Mesendoderm (in vitro differentiated cells): ENCODE data around the gene CRYBB1.
A peak's percentile ranks its signal among the peaks of the same experiment; 100 is the strongest.

Source experiments
- DNase-seq: peaks from one replicate; pipeline ENCODE4 v3.0.0; 2013
- H2AK5ac ChIP-seq: 2 replicates; pipeline ENCODE4 v1.6.1; 2013; ENCODE audit warnings: low read length, inconsistent platforms
- H2BK120ac ChIP-seq: 2 replicates; pipeline ENCODE4 v1.6.1; 2013; ENCODE audit warnings: low read depth, mild to moderate bottlenecking, low read length, moderate library complexity, mixed read lengths
- H2BK15ac ChIP-seq: replicated peaks from 2 replicates; pipeline ENCODE4 v1.6.1; 2013; ENCODE audit warnings: low read depth, mild to moderate bottlenecking, moderate library complexity
- H2BK5ac ChIP-seq: 2 replicates; pipeline ENCODE4 v1.6.1; 2013; ENCODE audit warnings: low read length, inconsistent platforms
- H3K18ac ChIP-seq: 2 replicates; pipeline ENCODE4 v1.6.1; 2013; ENCODE audit warnings: mild to moderate bottlenecking, low read length, mixed read lengths
- H3K23ac ChIP-seq: one replicate; pipeline ENCODE4 v1.6.1; 2013; ENCODE audit warnings: low read length
- H3K27ac ChIP-seq: 2 replicates; pipeline ENCODE4 v1.5.1; 2013; ENCODE audit warnings: low read depth, mild to moderate bottlenecking, inconsistent platforms, low read length, moderate library complexity
- H3K27me3 ChIP-seq: 2 replicates; pipeline ENCODE4 v1.6.1; 2013; ENCODE audit warnings: low read length, control low read depth, mild to moderate bottlenecking, inconsistent platforms; ENCODE audit not compliant: insufficient read depth, poor library complexity
- H3K36me3 ChIP-seq: 2 replicates; pipeline ENCODE4 v1.6.1; 2013; ENCODE audit warnings: low read length, inconsistent platforms; ENCODE audit not compliant: control insufficient read depth, insufficient read depth
- H3K4ac ChIP-seq: one replicate; pipeline ENCODE4 v1.6.1; 2013; ENCODE audit warnings: low read depth, mild to moderate bottlenecking, low read length, moderate library complexity
- H3K4me1 ChIP-seq: 2 replicates; pipeline ENCODE4 v1.6.1; 2013; ENCODE audit warnings: low read depth, low read length, inconsistent platforms; ENCODE audit not compliant: control insufficient read depth
- H3K4me2 ChIP-seq: 2 replicates; pipeline ENCODE4 v1.6.1; 2013; ENCODE audit warnings: low read length
- H3K4me3 ChIP-seq: 2 replicates; pipeline ENCODE4 v1.5.1; 2013; ENCODE audit warnings: mild to moderate bottlenecking, low read length
- H3K56ac ChIP-seq: one replicate; pipeline ENCODE4 v1.6.1; 2013; ENCODE audit warnings: low read length
- H3K79me1 ChIP-seq: 2 replicates; pipeline ENCODE4 v1.6.1; 2013; ENCODE audit warnings: low read length, inconsistent platforms
- H3K79me2 ChIP-seq: 2 replicates; pipeline ENCODE4 v1.6.1; 2013; ENCODE audit warnings: mild to moderate bottlenecking, low read length; ENCODE audit not compliant: control insufficient read depth, insufficient read depth
- H3K9ac ChIP-seq: 2 replicates; pipeline ENCODE4 v1.6.1; 2013; ENCODE audit warnings: low read length, inconsistent platforms
- H4K5ac ChIP-seq: one replicate; pipeline ENCODE4 v1.6.1; 2013; ENCODE audit warnings: low read length
- H4K8ac ChIP-seq: one replicate; pipeline ENCODE4 v1.6.1; 2013; ENCODE audit warnings: low read depth, mild to moderate bottlenecking, control low read depth, low read length, moderate library complexity
- WGBS: extraction: QIAGEN DNeasy Blood & Tissue Kit; methylation state at CpG from one replicate; pipeline ENCODE4 v1.1.7; 2013; ENCODE audit warnings: low lambda C conversion rate, missing lambda C conversion rate; ENCODE audit not compliant: insufficient coverage; ENCODE audit errors: extremely low coverage; 5-methylcytosine and 5-hydroxymethylcytosine counted together

CRYBB1 gene

GRCh38 chr22:26570864-26571525, 46.8 kb downstream of the CRYBB1 start:
- Histone ChIP-seq H3K18ac (no peak overlapping the region), H3K79me2 (peaks cover 87% of the 10 kb centered on the region), H2BK120ac (no peak overlapping the region), H3K4ac (no peak overlapping the region), H3K4me1 (peaks cover 18% of the 10 kb centered on the region), H3K4me3 (no peak overlapping the region), H4K8ac (no peak overlapping the region), H3K4me2 (no peak overlapping the region), H2AK5ac (no peak overlapping the region), H3K56ac (no peak overlapping the region), H4K5ac (no peak overlapping the region), H3K9ac (no peak overlapping the region), H2BK5ac (no peak overlapping the region), H3K23ac (peak overlapping the region; percentile 18), H3K79me1 (peaks cover 34% of the 10 kb centered on the region), H3K36me3 (peaks cover 2% of the 10 kb centered on the region), H3K27me3 (no peaks in the 10 kb centered on the region), H2BK15ac (no peak overlapping the region), H3K27ac (no peak overlapping the region)
- no peak for DNase-seq
- no CpG with 5 or more reads among the region's 13 CpGs for WGBS

- Histone ChIP-seq H3K18ac (no peak overlapping the region), H3K23ac (no peak overlapping the region), H2BK120ac (no peak overlapping the region), H3K79me2 (peaks cover 88% of the 10 kb centered on the region), H4K8ac (no peak overlapping the region), H3K4me3 (no peak overlapping the region), H2BK15ac (no peak overlapping the region), H2BK5ac (no peak overlapping the region), H3K56ac (no peak overlapping the region), H3K27me3 (no peaks in the 10 kb centered on the region), H3K9ac (peak overlapping the region; percentile 11), H3K4me1 (peaks cover 17% of the 10 kb centered on the region), H3K4ac (no peak overlapping the region), H3K27ac (no peak overlapping the region), H3K36me3 (peaks cover 2% of the 10 kb centered on the region), H4K5ac (no peak overlapping the region), H3K79me1 (peaks cover 31% of the 10 kb centered on the region), H3K4me2 (no peak overlapping the region), H2AK5ac (no peak overlapping the region)
- WGBS = no CpG with 5 or more reads among the region's 10 CpGs
- no peak for DNase-seq
These were observed 47.7 kb downstream of the CRYBB1 start for GRCh38 chr22:26570115-26570514.

GRCh38 chr22:26568207-26568706, 49.6 kb downstream of the CRYBB1 start:
- Histone ChIP-seq H3K4ac (no peak overlapping the region), H3K4me1 (peaks cover 14% of the 10 kb centered on the region), H3K79me2 (peaks cover 86% of the 10 kb centered on the region), H3K23ac (no peak overlapping the region), H3K9ac (peak overlapping the region; percentile 47), H2AK5ac (no peak overlapping the region), H3K56ac (peak overlapping the region; percentile 76), H3K27me3 (no peaks in the 10 kb centered on the region), H2BK15ac (no peak overlapping the region), H3K18ac (no peak overlapping the region), H3K36me3 (peaks cover 6% of the 10 kb centered on the region), H2BK120ac (no peak overlapping the region), H3K4me2 (peak overlapping the region; percentile 3), H3K27ac (peak overlapping the region; percentile 51), H4K8ac (no peak overlapping the region), H2BK5ac (peak overlapping the region; percentile 26), H3K4me3 (no peak overlapping the region), H3K79me1 (peaks cover 38% of the 10 kb centered on the region), H4K5ac (no peak overlapping the region)
- peak; percentile 97 for DNase-seq
- WGBS = no CpG with 5 or more reads among the region's 11 CpGs

GRCh38 chr22:26567610-26568009, 50.2 kb downstream of the CRYBB1 start:
- WGBS = no CpG with 5 or more reads among the region's 2 CpGs
- peak overlapping the region; percentile 26 for H2BK5ac ChIP-seq
- peak overlapping the region; percentile 3 for H3K4me2 ChIP-seq
- peak overlapping the region; percentile 76 for H3K56ac ChIP-seq
- H3K4me3 ChIP-seq = no peak overlapping the region
- peaks cover 38% of the 10 kb centered on the region for H3K79me1 ChIP-seq
- H3K27me3 ChIP-seq = no peaks in the 10 kb centered on the region
- no peak overlapping the region for H2BK120ac ChIP-seq
- peaks cover 85% of the 10 kb centered on the region for H3K79me2 ChIP-seq
- no peak overlapping the region for H4K5ac ChIP-seq
- H3K9ac ChIP-seq = peak overlapping the region; percentile 47
- H3K23ac ChIP-seq = no peak overlapping the region
- H2BK15ac ChIP-seq = no peak overlapping the region
- no peak overlapping the region for H3K18ac ChIP-seq
- DNase-seq = no peak
- H3K4me1 ChIP-seq = peaks cover 14% of the 10 kb centered on the region
- H3K36me3 ChIP-seq = peaks cover 6% of the 10 kb centered on the region
- no peak overlapping the region for H4K8ac ChIP-seq
- H3K27ac ChIP-seq = peak overlapping the region; percentile 24
- H2AK5ac ChIP-seq = no peak overlapping the region
- H3K4ac ChIP-seq = no peak overlapping the region

- H3K9ac ChIP-seq = peak overlapping the region; percentile 1
- H3K4ac ChIP-seq = no peak overlapping the region
- no peak overlapping the region for H4K8ac ChIP-seq
- H3K36me3 ChIP-seq = peaks cover 6% of the 10 kb centered on the region
- H2BK120ac ChIP-seq = no peak overlapping the region
- no peak for DNase-seq
- H2BK5ac ChIP-seq = no peak overlapping the region
- no peak overlapping the region for H3K18ac ChIP-seq
- H3K4me3 ChIP-seq = no peak overlapping the region
- H3K27me3 ChIP-seq = no peaks in the 10 kb centered on the region
- H2BK15ac ChIP-seq = no peak overlapping the region
- no peak overlapping the region for H3K4me2 ChIP-seq
- no peak overlapping the region for H3K23ac ChIP-seq
- H3K79me2 ChIP-seq = peaks cover 85% of the 10 kb centered on the region
- H3K4me1 ChIP-seq = peaks cover 12% of the 10 kb centered on the region
- no peak overlapping the region for H3K27ac ChIP-seq
- peak overlapping the region; percentile 56 for H3K56ac ChIP-seq
- WGBS = no CpG with 5 or more reads among the region's 3 CpGs
- H3K79me1 ChIP-seq = peaks cover 36% of the 10 kb centered on the region
- H2AK5ac ChIP-seq = no peak overlapping the region
- no peak overlapping the region for H4K5ac ChIP-seq
These were observed 50.8 kb downstream of the CRYBB1 start for GRCh38 chr22:26566994-26567393.

GRCh38 chr22:26565889-26566288, 51.9 kb downstream of the CRYBB1 start:
- Histone ChIP-seq H4K5ac (no peak overlapping the region), H3K4me2 (no peak overlapping the region), H3K27me3 (no peaks in the 10 kb centered on the region), H2AK5ac (no peak overlapping the region), H3K4ac (no peak overlapping the region), H2BK5ac (no peak overlapping the region), H3K79me1 (peaks cover 31% of the 10 kb centered on the region), H2BK120ac (no peak overlapping the region), H4K8ac (no peak overlapping the region), H3K27ac (no peak overlapping the region), H3K18ac (no peak overlapping the region), H2BK15ac (no peak overlapping the region), H3K23ac (no peak overlapping the region), H3K56ac (no peak overlapping the region), H3K79me2 (peaks cover 79% of the 10 kb centered on the region), H3K36me3 (peaks cover 6% of the 10 kb centered on the region), H3K4me1 (peaks cover 6% of the 10 kb centered on the region), H3K9ac (no peak overlapping the region), H3K4me3 (no peak overlapping the region)
- no peak for DNase-seq
- no CpG with 5 or more reads among the region's 8 CpGs for WGBS
